NK-92 treated with Interleukin-12 subunit alpha and Interleukin-12 subunit beta, amount 100 ng/mL, for 24 hours (cell line): ENCODE measurements around the gene HPGDS.

Experiments
- DNase-seq: peaks from one replicate; lab custom pipeline; 2025; lab: John Stamatoyannopoulos, UW

HPGDS gene

DNA sequence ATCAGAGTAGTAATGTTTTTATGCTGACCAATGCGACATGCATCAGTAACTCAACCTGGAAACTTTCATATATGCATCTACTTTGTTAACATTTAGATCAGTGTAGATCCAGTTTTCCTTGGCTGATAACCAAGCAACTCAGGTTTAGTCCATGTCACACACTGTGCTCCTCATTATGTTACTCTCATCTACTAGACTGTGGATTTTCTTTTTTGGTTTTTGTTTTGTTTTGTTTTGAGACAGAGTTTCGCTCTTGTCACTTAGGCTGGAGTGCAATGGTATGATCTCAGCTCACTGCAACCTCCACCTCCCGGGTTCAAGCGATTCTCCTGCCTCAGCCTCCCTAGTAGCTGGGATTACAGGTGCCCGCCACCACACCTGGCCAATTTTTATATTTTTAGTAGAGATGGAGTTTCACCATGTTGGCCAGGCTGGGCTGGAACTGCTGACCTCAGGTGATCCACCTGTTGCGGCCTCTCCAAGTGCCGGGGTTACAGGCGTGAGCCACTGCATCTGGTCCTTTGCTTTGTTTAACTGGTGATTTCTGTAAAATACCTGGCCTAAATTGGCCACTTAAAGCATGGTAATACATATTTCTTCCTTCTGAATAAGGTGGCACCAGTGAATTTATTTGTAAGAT, 86.4 kb downstream of the HPGDS start:
- DNase-seq: no peak

DNA sequence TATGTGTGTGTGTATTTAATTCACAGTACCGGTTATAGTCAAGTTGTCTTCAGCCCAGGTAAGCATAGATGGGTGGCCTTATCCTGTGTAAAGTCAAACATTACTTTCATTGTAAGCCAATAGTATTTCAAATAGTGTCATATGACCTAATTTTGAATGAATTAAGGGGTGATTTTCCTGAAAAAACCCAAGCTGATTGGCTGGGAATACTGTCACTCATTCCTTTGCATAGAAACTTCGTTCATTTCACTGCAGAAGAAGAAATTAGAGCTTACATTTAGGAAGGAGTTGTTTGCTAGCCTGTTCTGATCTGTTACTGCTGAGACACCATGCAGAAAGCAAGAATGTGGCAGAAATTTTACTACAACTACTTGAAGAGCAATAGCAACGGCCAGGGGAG, 89.6 kb downstream of the HPGDS start:
- no peak for DNase-seq

DNA sequence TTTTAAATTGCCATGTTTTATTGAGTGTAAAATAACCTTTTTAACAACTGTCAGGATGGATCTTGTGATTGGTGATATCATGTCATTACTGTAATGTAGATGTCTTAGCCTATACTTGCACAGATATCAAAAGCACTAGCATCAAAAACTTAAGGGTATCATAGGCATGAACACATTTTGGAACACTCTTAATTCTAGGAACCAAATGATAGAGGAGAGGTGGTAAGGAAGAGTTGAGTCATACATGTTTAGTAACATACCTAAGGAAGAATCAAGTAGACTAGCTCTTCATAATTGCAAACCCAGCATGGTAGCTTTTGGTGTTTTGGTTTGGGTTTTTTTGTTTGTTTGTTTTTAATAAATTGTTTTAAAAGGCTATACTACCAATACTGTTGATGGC, 91.5 kb downstream of the HPGDS start:
- no peak for DNase-seq
